ENCODE data around the gene ABCB4.
"Not testable (repeated sequence)": the region's sequence is repeated elsewhere in the genome, so short reads cannot be mapped to it uniquely, and the experiment has no call there.

Gene ABCB4

DNA sequence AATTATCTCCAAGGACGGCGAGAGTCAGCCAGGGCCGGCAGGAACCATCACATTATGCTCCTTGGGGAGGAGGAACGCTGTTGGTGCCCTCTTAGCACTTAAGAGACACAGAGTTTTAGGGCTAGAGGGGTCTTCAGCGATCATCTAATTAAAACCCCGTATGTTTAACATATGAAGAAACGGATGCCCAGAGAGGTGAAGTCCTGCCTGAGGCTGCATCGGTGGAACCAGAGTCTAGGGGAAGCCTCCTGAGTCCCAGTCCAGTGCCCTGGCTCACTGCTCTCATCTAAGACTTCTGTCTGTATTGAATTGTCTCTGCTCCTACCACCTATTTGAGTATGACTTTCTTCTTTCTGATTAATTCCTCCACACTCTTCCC is 688 bp upstream of the ABCB4 start:
- FAIRE-seq (no peak), DNase-seq (ENCODE audit: low spot score) (no peak)

GRCh38 chr7:87474533-87475358 is 734 bp downstream of the ABCB4 start:
- peak; percentile 49 for DNase-seq (ENCODE audit: low spot score)
- FAIRE-seq: peak; percentile 74

- no peak for DNase-seq (ENCODE audit: low spot score)
Measured at GRCh38 chr7:87473986-87474385, 1.5 kb downstream of the ABCB4 start.

GRCh38 chr7:87473192-87473591 is 2.3 kb downstream of the ABCB4 start:
- DNase-seq (ENCODE audit: low spot score): no peak
- FAIRE-seq: no peak

More at GRCh38 chr7:87473986-87474385, 1.5 kb downstream of the ABCB4 start:
- no peak for FAIRE-seq

DNA sequence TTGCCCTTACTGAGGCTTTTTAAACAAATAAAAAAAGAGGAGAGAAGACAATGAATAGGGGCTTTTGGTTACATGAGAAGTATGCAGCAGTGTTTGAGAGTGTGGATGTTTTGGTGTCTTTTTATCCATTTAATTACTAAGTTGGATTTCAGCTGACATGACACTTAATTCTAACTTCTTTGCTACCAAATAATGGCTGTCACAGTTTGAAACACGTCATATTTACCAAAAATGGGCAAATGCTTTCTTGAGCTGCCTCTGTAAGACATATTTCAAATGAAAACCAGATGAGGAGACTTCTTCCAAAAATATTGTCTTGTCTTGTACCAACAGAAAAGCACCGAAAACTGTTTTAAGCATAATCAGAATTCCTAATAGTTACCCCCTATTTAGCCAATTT is 4.0 kb downstream of the ABCB4 start:
- FAIRE-seq (no peak), DNase-seq (ENCODE audit: low spot score) (no peak)

- DNase-seq (ENCODE audit: low spot score); FAIRE-seq: not testable (repeated sequence)
Measured at GRCh38 chr7:87469204-87469603, 6.3 kb downstream of the ABCB4 start.

- not testable (repeated sequence) for FAIRE-seq; DNase-seq (ENCODE audit: low spot score)
Measured at GRCh38 chr7:87465534-87465880, 10.0 kb downstream of the ABCB4 start.

DNA sequence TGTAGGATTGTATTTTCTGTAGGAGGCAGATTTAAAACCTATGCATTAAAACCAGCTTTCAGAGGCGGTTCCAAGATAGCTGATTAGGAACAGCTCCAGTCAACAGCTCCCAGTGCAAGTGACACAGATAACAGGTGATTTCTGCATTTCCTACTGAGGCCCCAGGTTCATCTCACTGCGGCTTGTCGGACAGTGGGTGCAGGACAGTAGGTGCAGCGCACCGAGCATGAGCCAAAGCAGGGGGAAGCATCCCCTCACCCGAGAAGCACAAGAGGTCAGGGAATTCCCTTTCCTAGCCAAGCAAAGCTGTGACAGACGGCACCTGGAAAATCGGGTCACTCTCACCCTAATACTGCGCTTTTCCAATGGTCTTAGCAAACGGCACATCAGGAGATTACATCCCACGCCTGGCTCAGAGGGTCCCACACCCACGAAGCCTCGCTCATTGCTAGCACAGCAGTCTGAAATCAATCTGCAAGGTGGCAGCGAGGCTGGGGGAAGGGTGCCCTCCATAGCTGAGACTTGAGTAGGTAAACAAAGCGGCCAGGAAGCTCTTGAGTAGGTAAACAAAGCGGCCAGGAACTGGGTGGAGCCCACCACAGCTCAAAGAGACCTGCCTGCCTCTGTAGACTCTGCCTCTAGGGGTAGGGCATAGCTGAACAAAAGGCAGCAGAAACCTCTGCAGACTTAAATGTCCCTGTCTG is 10.5 kb downstream of the ABCB4 start:
- not testable (repeated sequence) for FAIRE-seq; DNase-seq (ENCODE audit: low spot score)

DNA sequence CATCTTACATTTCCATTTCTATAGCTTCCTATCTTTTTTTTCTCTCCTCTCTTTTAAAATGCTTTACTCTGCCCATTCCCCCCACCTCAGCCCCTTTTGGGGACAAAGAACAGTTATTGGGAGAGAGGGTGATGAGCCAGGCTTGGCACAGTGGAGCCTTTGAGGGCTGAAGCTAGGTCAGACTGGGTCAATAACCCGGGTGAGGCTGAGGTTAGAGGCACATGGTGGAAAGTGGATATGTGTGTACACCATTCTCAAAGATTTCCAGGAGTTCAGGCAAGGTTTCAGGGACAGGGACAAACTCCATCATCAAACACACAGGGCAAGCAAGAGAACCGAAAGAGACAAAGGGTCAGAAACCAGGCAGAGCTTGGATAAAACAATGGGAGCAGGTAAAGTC is 11.5 kb downstream of the ABCB4 start:
- DNase-seq (ENCODE audit: low spot score): no peak
- FAIRE-seq: no peak

DNA sequence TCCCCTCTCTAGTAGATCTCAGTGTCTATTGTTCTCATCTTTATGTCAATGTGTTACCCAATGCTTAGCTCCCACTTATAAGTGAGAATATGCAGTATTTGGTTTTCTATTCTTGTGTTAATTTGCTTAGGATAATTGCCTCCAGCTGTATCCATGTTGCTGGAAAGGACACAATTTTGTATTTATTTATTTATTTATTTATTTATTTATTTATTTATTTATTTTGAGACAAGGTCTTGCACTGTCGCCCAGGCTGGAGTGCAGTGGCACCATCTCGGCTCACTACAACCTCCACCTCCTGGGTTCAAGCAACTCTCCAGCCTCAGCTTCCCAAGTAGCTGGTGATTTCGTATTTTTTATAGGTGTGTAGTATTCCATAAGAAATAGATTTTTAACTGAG is 15.0 kb downstream of the ABCB4 start:
- not testable (repeated sequence) for FAIRE-seq

DNA sequence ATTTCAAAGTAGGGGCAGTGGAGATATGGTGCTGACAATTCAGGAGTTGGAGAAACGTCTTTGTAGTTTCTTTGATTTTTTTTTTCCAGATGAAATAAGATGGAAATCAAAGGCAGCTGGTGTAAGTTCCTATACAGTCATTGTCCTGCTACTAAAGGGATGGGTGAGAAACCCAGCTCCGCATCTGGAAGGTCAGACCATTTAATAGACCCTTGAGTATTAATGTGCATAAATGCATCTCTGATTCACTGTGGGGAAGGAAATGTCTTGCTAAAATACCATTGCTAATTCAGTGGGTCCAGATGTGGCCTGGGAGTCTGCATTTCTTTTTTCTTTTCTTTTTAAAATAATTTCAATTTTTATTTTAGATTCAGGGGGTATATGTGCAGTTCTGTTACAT is 15.5 kb downstream of the ABCB4 start:
- DNase-seq (ENCODE audit: low spot score): no peak
- no peak for FAIRE-seq

More for the DNA sequence above, 15.0 kb downstream of the ABCB4 start:
- DNase-seq (ENCODE audit: low spot score): not testable (repeated sequence)

- DNase-seq (ENCODE audit: low spot score): no peak
- no peak for FAIRE-seq
Measured at GRCh38 chr7:87458148-87458547, 17.3 kb downstream of the ABCB4 start.

DNA sequence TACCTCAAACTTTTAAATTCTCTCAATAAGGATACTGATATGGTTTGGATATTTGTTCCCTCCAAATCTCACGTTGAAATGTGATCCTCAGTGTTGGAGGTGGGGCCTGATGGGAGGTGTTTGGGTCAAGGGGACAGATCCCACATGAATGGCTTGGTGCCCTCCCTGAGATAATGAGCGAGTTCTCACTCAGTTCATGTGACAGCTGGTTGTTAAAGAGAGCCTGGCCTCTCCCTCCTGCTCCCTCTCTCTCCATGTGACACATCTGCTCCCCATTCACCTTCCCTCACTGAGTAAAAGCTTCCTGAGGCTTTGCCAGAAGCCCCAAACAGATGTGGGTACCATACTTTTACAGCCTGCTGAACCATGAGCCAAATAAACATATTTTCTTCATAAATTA is 19.2 kb downstream of the ABCB4 start:
- FAIRE-seq: no peak
- no peak for DNase-seq (ENCODE audit: low spot score)

GRCh38 chr7:87452279-87452678 is 23.2 kb downstream of the ABCB4 start:
- DNase-seq (ENCODE audit: low spot score) (no peak), FAIRE-seq (no peak)

DNA sequence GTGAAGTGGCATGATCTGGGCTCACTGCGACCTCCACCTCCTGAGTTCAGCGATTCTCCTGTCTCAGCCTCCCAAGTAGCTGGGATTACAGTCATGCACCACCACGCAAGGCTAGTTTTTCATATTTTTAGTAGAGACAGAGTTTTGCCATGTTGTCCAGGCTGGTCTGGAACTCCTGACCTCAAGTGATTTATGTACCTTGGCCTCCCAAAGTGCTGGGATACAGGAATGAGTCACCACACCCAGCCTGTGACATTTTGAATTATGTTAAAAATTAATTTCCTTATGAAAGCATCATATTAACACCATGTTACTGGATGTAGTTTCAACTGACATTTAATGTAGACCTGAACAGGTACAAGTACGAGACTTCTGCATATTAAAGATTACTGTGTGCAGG is 24.3 kb downstream of the ABCB4 start:
- no peak for FAIRE-seq
- no peak for DNase-seq (ENCODE audit: low spot score)

DNA sequence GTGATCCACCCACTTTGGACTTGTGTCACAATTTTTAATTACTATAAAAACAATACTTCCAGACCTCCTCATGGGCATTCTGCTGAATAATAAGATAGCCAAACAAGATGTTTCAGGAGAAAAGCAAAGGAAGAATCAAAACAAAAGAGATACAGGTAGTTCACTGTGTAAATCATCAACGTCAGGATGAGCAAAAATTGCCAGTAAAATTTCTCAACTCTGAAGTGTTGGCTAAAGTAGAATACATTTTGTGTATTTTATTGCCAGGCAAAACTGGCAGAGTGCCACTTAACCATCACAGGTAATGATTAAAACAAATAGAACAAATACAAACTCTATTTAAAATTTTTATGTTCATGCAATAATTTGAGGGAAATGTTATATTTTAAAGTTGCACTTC is 24.8 kb downstream of the ABCB4 start:
- DNase-seq (ENCODE audit: low spot score): no peak
- FAIRE-seq: no peak

DNA sequence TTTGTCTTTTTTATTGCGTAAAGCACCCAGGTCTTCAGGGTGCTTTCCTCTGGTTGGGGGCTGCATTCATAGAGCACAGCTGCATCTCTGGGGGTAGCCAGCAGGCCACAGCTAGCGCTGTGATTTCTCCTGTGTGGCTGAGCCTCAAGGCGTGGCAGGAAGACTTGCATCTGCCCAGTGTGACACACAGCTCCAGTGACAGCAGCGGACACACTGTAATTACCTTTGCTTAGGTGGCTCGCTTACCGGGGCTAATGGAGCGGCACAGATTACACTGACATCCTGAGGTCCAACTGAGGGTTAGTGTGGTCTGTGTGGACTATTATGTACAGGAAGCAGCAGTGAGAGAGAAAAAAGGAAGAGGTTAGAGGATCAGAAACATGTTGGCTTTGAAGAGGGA is 27.1 kb downstream of the ABCB4 start:
- DNase-seq (ENCODE audit: low spot score) (no peak), FAIRE-seq (no peak)

DNA sequence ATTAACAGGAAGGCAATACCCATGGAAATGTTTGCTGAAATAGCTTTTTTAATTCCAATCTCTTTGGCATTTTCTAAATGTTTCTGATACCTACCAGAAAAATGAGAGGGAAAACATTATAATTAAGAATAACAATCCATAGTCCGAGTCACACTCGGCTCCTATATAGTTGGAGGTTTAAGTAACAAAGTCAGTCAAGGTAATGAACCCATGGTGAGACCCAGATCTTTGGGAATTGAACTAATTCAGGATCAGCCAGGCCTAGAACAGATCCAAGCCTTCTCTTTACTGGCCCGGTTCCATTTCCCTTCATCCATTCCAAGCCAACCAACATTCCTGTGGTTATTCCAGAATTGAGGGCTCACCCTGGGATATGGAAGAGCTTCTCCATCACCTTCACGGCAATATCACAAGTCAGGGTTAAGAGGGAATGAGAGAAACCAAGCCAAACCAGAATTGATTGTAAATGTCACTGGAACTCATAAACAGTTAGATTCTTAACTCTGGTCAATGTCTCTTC is 28.3 kb downstream of the ABCB4 start:
- DNase-seq (ENCODE audit: low spot score): peak; percentile 52
- peak; percentile 13 for FAIRE-seq

- FAIRE-seq: no peak
- DNase-seq (ENCODE audit: low spot score): no peak
Measured at GRCh38 chr7:87445897-87446296, 29.6 kb downstream of the ABCB4 start.

DNA sequence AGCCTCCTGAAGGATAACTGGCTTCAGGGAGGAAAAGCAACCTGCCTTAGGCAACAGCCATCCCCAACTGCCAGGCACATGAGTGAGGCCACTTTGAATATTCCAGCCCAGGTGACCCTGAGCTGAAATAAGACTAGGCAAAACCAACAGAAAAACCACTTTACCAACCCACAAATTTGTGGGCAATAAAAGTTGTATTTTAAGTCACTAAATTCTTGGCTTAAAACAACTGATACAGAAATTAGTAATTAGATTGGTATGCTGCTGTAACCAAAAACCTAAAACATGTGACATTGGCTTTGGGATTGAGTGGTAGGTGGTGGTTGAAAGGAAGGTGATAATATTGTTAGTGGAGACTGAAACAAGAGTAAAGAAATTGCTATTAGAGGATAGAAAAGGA is 39.9 kb downstream of the ABCB4 start:
- FAIRE-seq (peak; percentile 23), DNase-seq (ENCODE audit: low spot score) (peak; percentile 74)

DNA sequence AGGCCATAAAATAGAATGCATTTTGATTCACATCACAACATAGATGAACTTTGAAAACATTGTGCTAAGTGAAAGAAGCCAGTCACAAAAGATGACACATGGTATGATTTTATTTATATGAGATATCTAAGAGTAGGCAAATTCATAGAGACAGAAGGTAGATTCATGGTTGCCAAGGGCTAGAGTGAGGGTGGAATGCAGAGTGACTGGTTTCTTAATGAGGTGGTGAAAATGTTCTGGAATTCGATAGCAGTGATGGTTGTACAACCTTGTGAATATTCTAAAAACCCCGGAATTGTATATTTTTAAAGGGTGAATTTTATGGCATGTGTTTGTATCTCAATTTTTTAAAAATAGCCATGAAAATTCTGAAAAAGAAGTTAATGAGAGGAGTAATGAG is 42.9 kb downstream of the ABCB4 start:
- DNase-seq (ENCODE audit: low spot score) (no peak), FAIRE-seq (no peak)

DNA sequence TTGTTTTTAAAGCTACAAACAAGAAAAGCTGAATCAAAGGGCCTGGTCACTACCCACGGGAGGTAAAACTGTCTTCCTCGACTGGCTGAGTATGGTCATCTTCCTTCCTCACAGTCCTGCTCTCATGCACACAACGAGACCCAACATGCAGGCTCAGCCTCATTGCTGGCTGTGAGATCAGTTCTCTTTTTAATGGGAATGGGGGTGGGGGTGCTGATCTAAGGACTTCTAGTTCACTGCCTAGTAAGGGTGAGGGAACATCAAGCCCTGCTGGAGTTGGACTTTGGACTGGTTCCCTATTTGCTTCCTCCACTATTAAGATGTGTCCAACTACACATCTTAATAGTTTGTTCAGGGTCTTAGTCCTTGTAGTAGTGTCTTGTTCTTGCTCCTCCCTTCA is 48.2 kb downstream of the ABCB4 start:
- no peak for DNase-seq (ENCODE audit: low spot score)
- no peak for FAIRE-seq

DNA sequence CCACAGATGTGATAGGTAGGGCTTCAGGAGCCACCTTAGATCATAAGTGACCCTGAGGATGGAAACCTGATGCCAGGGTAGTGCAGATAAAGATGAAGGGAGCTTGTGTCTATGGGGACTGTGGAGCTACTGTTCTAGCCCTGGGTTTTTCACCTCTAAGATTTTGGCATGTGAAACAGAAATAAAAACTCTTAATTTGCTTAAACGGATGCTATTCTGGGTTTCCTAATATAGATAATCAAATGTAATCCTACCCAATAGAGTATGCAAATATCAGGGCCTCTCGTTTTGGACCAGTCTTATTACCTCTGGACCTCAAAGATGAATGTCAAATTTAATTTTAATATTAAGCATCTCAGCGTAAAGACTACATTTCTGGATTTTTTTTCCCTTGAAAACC is 49.3 kb downstream of the ABCB4 start:
- FAIRE-seq: no peak

More for the DNA sequence above, 49.3 kb downstream of the ABCB4 start:
- no peak for DNase-seq (ENCODE audit: low spot score)

All from urothelium cell line (cell line).